Measurements from ENCODE around the gene CTDSP2.

GRCh38 chr12:57782608-57783465, 63.7 kb downstream of the CTDSP2 start, which contains the start of gene TSFM:
- peak; percentile 95 for TF ChIP-seq CTCF (IDR thresholded peaks at IDR 0.05)
- no peak for TF ChIP-seq RFX5 (IDR thresholded peaks at IDR 0.05; ENCODE audit: low read length)
- no peak for TF ChIP-seq USF1 (IDR thresholded peaks at IDR 0.05; ENCODE audit: borderline replicate concordance, low read depth)
- no peak for TF ChIP-seq USF2 (IDR thresholded peaks at IDR 0.05; ENCODE audit: borderline replicate concordance, low read depth, low read length)
- peak; percentile 65 for TF ChIP-seq GABPA (IDR thresholded peaks at IDR 0.05; ENCODE audit: low read depth)
- peak; percentile 40; the same call in 1 of the 2 replicates for TF ChIP-seq TCF12 (IDR thresholded peaks at IDR 0.05)
- TF ChIP-seq FOSL2 (IDR thresholded peaks at IDR 0.05; ENCODE audit: borderline replicate concordance, low read depth), result peak; percentile 2; the same call in 1 of the 2 replicates
- peak; percentile 93 for TF ChIP-seq MXI1 (IDR thresholded peaks at IDR 0.05; ENCODE audit: low read depth, low read length)
- no peak for TF ChIP-seq TEAD4 (IDR thresholded peaks at IDR 0.05; ENCODE audit: borderline replicate concordance, insufficient read depth)
- no peak for TF ChIP-seq FOXM1 (IDR thresholded peaks at IDR 0.05; ENCODE audit: low read depth)
- peak; percentile 92 for TF ChIP-seq POLR2AphosphoS5 (IDR thresholded peaks at IDR 0.05; ENCODE audit: low read depth, low read length)
- no peak for TF ChIP-seq RXRA (IDR thresholded peaks at IDR 0.05; ENCODE audit: borderline replicate concordance, low read depth)
- TF ChIP-seq TAF1 (IDR thresholded peaks at IDR 0.05; ENCODE audit: borderline replicate concordance, low read depth, low read length), result peak; percentile 91
